Mononuclear cell (primary cell): Measurements from ENCODE around the gene WFDC2. TPM values are rescaled to one million over a fixed set of nuclear protein-coding genes. Genes with fewer than 3 reads are reported as not detected.

ENCODE experiments used
- H3K27me3 ChIP-seq: 2 replicates; pipeline ENCODE4 v1.6.0; 2011; ENCODE audit warnings: low read length, control low read depth; ENCODE audit not compliant: insufficient read depth
- H3K4me1 ChIP-seq: 2 replicates; pipeline ENCODE4 v1.5.1; 2011; ENCODE audit warnings: mild to moderate bottlenecking, low read length, control low read depth; ENCODE audit not compliant: insufficient read depth
- H3K4me3 ChIP-seq: 2 replicates; pipeline ENCODE4 v1.5.1; 2011; ENCODE audit warnings: mild to moderate bottlenecking, low read length, moderate library complexity
- H3K9me3 ChIP-seq: 2 replicates; pipeline ENCODE4 v1.5.1; 2011; ENCODE audit warnings: low read depth, mild to moderate bottlenecking, control low read depth, low read length
- total RNA-seq: library from RNA; depleted of rRNA; stranded (reverse); fragments of >200 nt; gene quantifications from one replicate; pipeline ENCODE4 v1.2.3, GENCODE V29; 2012

Gene WFDC2
- total RNA-seq, result not detected

GRCh38 chr20:45469336-45470261 is at the start of gene WFDC2:
Gene WFDC2 (plus strand): TSS chr20:45469753. CDS start chr20:45469782, 29 bp downstream.
- peaks cover 36% of the 10 kb centered on the region for H3K27me3 ChIP-seq
- no peak within 1 kb of the TSS for H3K4me3 ChIP-seq
- H3K4me1 ChIP-seq, result peaks cover 16% of the 10 kb centered on the region
- no peaks in the 10 kb centered on the region for H3K9me3 ChIP-seq

GRCh38 chr20:45420125-45420524 is 49.4 kb upstream of the WFDC2 start:
- Histone ChIP-seq H3K9me3 (no peaks in the 10 kb centered on the region), H3K27me3 (no peaks in the 10 kb centered on the region), H3K4me1 (peaks cover 16% of the 10 kb centered on the region), H3K4me3 (no peak overlapping the region)

GRCh38 chr20:45423700-45424099 is 45.9 kb upstream of the WFDC2 start:
- no peaks in the 10 kb centered on the region for H3K9me3 ChIP-seq

GRCh38 chr20:45425561-45425960 is 44.0 kb upstream of the WFDC2 start:
- H3K9me3 ChIP-seq, result no peaks in the 10 kb centered on the region
- H3K4me1 ChIP-seq, result no peaks in the 10 kb centered on the region
- no peak overlapping the region for H3K4me3 ChIP-seq
- H3K27me3 ChIP-seq, result no peaks in the 10 kb centered on the region

More at GRCh38 chr20:45423700-45424099, 45.9 kb upstream of the WFDC2 start:
- H3K4me3 ChIP-seq, result no peak overlapping the region
- H3K4me1 ChIP-seq, result no peaks in the 10 kb centered on the region
- H3K27me3 ChIP-seq, result no peaks in the 10 kb centered on the region

- no peaks in the 10 kb centered on the region for H3K9me3 ChIP-seq
- H3K4me1 ChIP-seq, result no peaks in the 10 kb centered on the region
- H3K4me3 ChIP-seq, result no peak overlapping the region
- H3K27me3 ChIP-seq, result no peaks in the 10 kb centered on the region
Measured at GRCh38 chr20:45426320-45427016, 43.1 kb upstream of the WFDC2 start.

- H3K4me3 ChIP-seq, result no peak overlapping the region
- H3K4me1 ChIP-seq, result peaks cover 9% of the 10 kb centered on the region
- H3K27me3 ChIP-seq, result no peaks in the 10 kb centered on the region
- no peaks in the 10 kb centered on the region for H3K9me3 ChIP-seq
Measured at GRCh38 chr20:45427236-45428149, 42.1 kb upstream of the WFDC2 start.

- Histone ChIP-seq H3K4me1 (peaks cover 18% of the 10 kb centered on the region), H3K9me3 (no peaks in the 10 kb centered on the region), H3K4me3 (no peak overlapping the region), H3K27me3 (no peaks in the 10 kb centered on the region)
Measured at GRCh38 chr20:45429618-45430017, 39.9 kb upstream of the WFDC2 start.

GRCh38 chr20:45432294-45432693 is 37.3 kb upstream of the WFDC2 start:
- Histone ChIP-seq H3K4me3 (no peak overlapping the region), H3K4me1 (peaks cover 25% of the 10 kb centered on the region), H3K9me3 (no peaks in the 10 kb centered on the region), H3K27me3 (no peaks in the 10 kb centered on the region)

GRCh38 chr20:45433316-45433715 is 36.2 kb upstream of the WFDC2 start:
- H3K9me3 ChIP-seq, result no peaks in the 10 kb centered on the region
- peaks cover 25% of the 10 kb centered on the region for H3K4me1 ChIP-seq
- no peaks in the 10 kb centered on the region for H3K27me3 ChIP-seq
- no peak overlapping the region for H3K4me3 ChIP-seq

GRCh38 chr20:45433976-45434375 is 35.6 kb upstream of the WFDC2 start:
- Histone ChIP-seq H3K4me1 (peaks cover 25% of the 10 kb centered on the region), H3K9me3 (no peaks in the 10 kb centered on the region), H3K27me3 (no peaks in the 10 kb centered on the region), H3K4me3 (no peak overlapping the region)

- Histone ChIP-seq H3K27me3 (no peaks in the 10 kb centered on the region), H3K9me3 (no peaks in the 10 kb centered on the region), H3K4me1 (peaks cover 22% of the 10 kb centered on the region), H3K4me3 (peak overlapping the region; percentile 22)
Measured at GRCh38 chr20:45436732-45437485, 32.6 kb upstream of the WFDC2 start.

- no peaks in the 10 kb centered on the region for H3K9me3 ChIP-seq
- H3K27me3 ChIP-seq, result no peaks in the 10 kb centered on the region
- H3K4me3 ChIP-seq, result no peak overlapping the region
- peaks cover 17% of the 10 kb centered on the region for H3K4me1 ChIP-seq
Measured at GRCh38 chr20:45440424-45440823, 29.1 kb upstream of the WFDC2 start.

- Histone ChIP-seq H3K27me3 (no peaks in the 10 kb centered on the region), H3K4me1 (peaks cover 17% of the 10 kb centered on the region), H3K9me3 (no peaks in the 10 kb centered on the region), H3K4me3 (no peak overlapping the region)
Measured at GRCh38 chr20:45440891-45441685, 28.5 kb upstream of the WFDC2 start.
